Skin epidermis (tissue), 12 donors: ENCODE data around the gene GUK1.

Source experiments
- H3K27ac ChIP-seq, 21 experiments: fragments of 200-600 bp; sonication (generic) in 11 of 21; one replicate each; pipeline ENCODE4 v1.5.0; 2020; ENCODE audit warnings: mild to moderate bottlenecking in 3 of 21, inconsistent platforms in 2 of 21, moderate library complexity in 2 of 21
- H3K4me3 ChIP-seq, 7 experiments: fragments of 200-600 bp; sonication (generic) in 2 of 7; one replicate each; pipeline ENCODE4 v1.5.0; 2020; ENCODE audit warnings: inconsistent platforms in 2 of 7, mild to moderate bottlenecking in 2 of 7, moderate library complexity in 1 of 7

GUK1 gene

GRCh38 chr1:228156941-228157728, 17.1 kb downstream of the GUK1 start:
- H3K27ac ChIP-seq = no peak overlapping the region
- H3K4me3 ChIP-seq = no peak overlapping the region

- H3K27ac ChIP-seq = no peak overlapping the region
Measured at GRCh38 chr1:228157729-228158126, 17.6 kb downstream of the GUK1 start.

GRCh38 chr1:228158151-228159007, 18.3 kb downstream of the GUK1 start:
- Histone ChIP-seq H3K4me3 (no peak overlapping the region), H3K27ac (peak overlapping the region in 1 of 21 experiments; percentile 12)

More at GRCh38 chr1:228157729-228158126, 17.6 kb downstream of the GUK1 start:
- no peak overlapping the region for H3K4me3 ChIP-seq

- H3K27ac ChIP-seq = peak overlapping the region in 2 of 21 experiments; percentile 6 to 12
Measured at GRCh38 chr1:228159008-228159665, 19.1 kb downstream of the GUK1 start.

GRCh38 chr1:228160201-228160761, 20.2 kb downstream of the GUK1 start:
- Histone ChIP-seq H3K27ac (peak overlapping the region in 5 of 21 experiments; percentile 6 to 57 (median 45)), H3K4me3 (no peak overlapping the region)

More at GRCh38 chr1:228159008-228159665, 19.1 kb downstream of the GUK1 start:
- no peak overlapping the region for H3K4me3 ChIP-seq

- H3K4me3 ChIP-seq = no peak overlapping the region
Measured at GRCh38 chr1:228161362-228161761, 21.3 kb downstream of the GUK1 start.

GRCh38 chr1:228161866-228162265, 21.8 kb downstream of the GUK1 start:
- Histone ChIP-seq H3K4me3 (no peak overlapping the region), H3K27ac (peak overlapping the region in 15 of 21 experiments; percentile 59 to 100 (median 84))

More at GRCh38 chr1:228161362-228161761, 21.3 kb downstream of the GUK1 start:
- peak overlapping the region in 13 of 21 experiments; percentile 59 to 100 (median 86) for H3K27ac ChIP-seq

- Histone ChIP-seq H3K27ac (peak overlapping the region; percentile 15 to 100 (median 77)), H3K4me3 (no peak overlapping the region)
Measured at GRCh38 chr1:228162286-228163006, 22.4 kb downstream of the GUK1 start.

- Histone ChIP-seq H3K4me3 (peak overlapping the region in 2 of 7 experiments; percentile 9 to 13), H3K27ac (peak overlapping the region; percentile 15 to 100 (median 77))
Measured at GRCh38 chr1:228163007-228163753, 23.1 kb downstream of the GUK1 start.

GRCh38 chr1:228163776-228164519, 23.9 kb downstream of the GUK1 start:
- peak overlapping the region in 18 of 21 experiments; percentile 36 to 100 (median 98) for H3K27ac ChIP-seq
- H3K4me3 ChIP-seq = no peak overlapping the region

GRCh38 chr1:228164561-228165371, 24.7 kb downstream of the GUK1 start:
- H3K4me3 ChIP-seq = peak overlapping the region; percentile 20 to 81 (median 52)
- H3K27ac ChIP-seq = peak overlapping the region in 20 of 21 experiments; percentile 50 to 100 (median 100)

- H3K27ac ChIP-seq = peak within 1 kb of the TSS; percentile 98 to 100 (median 100)
Measured at GRCh38 chr1:228165372-228166169, 25.5 kb downstream of the GUK1 start, which contains the start of gene IBA57. TSS of gene IBA57 (plus strand) at chr1:228165804. CDS start at chr1:228165817, 13 bp downstream.

GRCh38 chr1:228166170-228166936, 26.3 kb downstream of the GUK1 start:
- H3K27ac ChIP-seq = peak overlapping the region; percentile 66 to 100 (median 100)

More at GRCh38 chr1:228165372-228166169, 25.5 kb downstream of the GUK1 start, which contains the start of gene IBA57:
- H3K4me3 ChIP-seq = peak within 1 kb of the TSS; percentile 47 to 85 (median 60)

GRCh38 chr1:228168563-228169270, 28.6 kb downstream of the GUK1 start:
- no peak overlapping the region for H3K4me3 ChIP-seq
- no peak overlapping the region for H3K27ac ChIP-seq

More at GRCh38 chr1:228166170-228166936, 26.3 kb downstream of the GUK1 start:
- peak overlapping the region; percentile 47 to 85 (median 60) for H3K4me3 ChIP-seq
